Panc1 (cell line): ENCODE data around the gene TRPM7. TPM values are rescaled to one million over a fixed set of nuclear protein-coding genes. Genes with fewer than 3 reads are reported as not detected.
"Not testable (repeated sequence)": the region's sequence is repeated elsewhere in the genome, so short reads cannot be mapped to it uniquely, and the experiment has no call there.

ENCODE experiments used
- ATAC-seq: fragments of 200-7000 bp; cut with Tn5 transposase; 2 replicates; pipeline ENCODE4 v1.9.1; 2020; ENCODE audit warnings: mild to moderate bottlenecking, moderate library complexity
- BruUV-seq: library from RNA; stranded (reverse); fragments of 400-500 nt; replicated peaks from 2 replicates; lab custom pipeline; 2021; lab: Mats Ljungman, UMichigan
- CTCF ChIA-PET: fragments of 300-600 bp; sonication (Branson Sonifier 250); formaldehyde crosslinking; loops from one replicate; lab custom pipeline; 2022; ENCODE audit warnings: antibody characterized with exemption; lab: Charles Lee
- POLR2A ChIA-PET: fragments of 300-600 bp; sonication (Branson Sonifier 250); formaldehyde crosslinking; loops from one replicate; lab custom pipeline; 2022; ENCODE audit warnings: antibody characterized with exemption; lab: Charles Lee
- DNase-seq: peaks from one replicate; pipeline ENCODE4 v3.0.0-alpha.2; 2010; ENCODE audit warnings: low read depth, low spot score
- H3K27ac ChIP-seq: 2 replicates; pipeline ENCODE4 v1.5.1; 2011; ENCODE audit warnings: mild to moderate bottlenecking, low read length, inconsistent platforms
- H3K27me3 ChIP-seq: fragments of 200-500 bp; sonication (Bioruptor generic); 2 replicates; pipeline ENCODE4 v1.6.0; 2014; ENCODE audit warnings: low read length, inconsistent platforms; ENCODE audit not compliant: control insufficient read depth, insufficient read depth
- H3K36me3 ChIP-seq: fragments of 200-500 bp; sonication (Bioruptor generic); 2 replicates; pipeline ENCODE4 v1.5.1; 2014; ENCODE audit warnings: inconsistent platforms, mild to moderate bottlenecking, low read length, moderate library complexity; ENCODE audit not compliant: control insufficient read depth, insufficient read depth
- H3K4me1 ChIP-seq: 2 replicates; pipeline ENCODE4 v1.5.1; 2011; ENCODE audit warnings: inconsistent platforms, mild to moderate bottlenecking, low read length, moderate library complexity; ENCODE audit not compliant: control insufficient read depth, insufficient read depth
- H3K4me3 ChIP-seq, 2 experiments: 2 replicates each; pipeline ENCODE4 v1.5.1; 2011 to 2012; ENCODE audit warnings: low read depth in 2 of 2, low read length in 2 of 2, mild to moderate bottlenecking in 2 of 2, inconsistent platforms in 1 of 2, moderate library complexity in 1 of 2
- H3K9me3 ChIP-seq: fragments of 200-500 bp; sonication (Bioruptor generic); 2 replicates; pipeline ENCODE4 v1.5.1; 2014; ENCODE audit warnings: low read depth, mild to moderate bottlenecking, inconsistent platforms, low read length, moderate library complexity; ENCODE audit not compliant: control insufficient read depth, insufficient read depth
- CTCF ChIP-seq: fragments of 450-650 bp; IDR thresholded peaks from 2 replicates; pipeline ENCODE4 v1.5.1; 2017; ENCODE audit warnings: mild to moderate bottlenecking
- POLR2AphosphoS5 ChIP-seq: IDR thresholded peaks from 2 replicates; pipeline ENCODE4 v1.6.1; 2012; ENCODE audit warnings: mild to moderate bottlenecking, low read depth, low read length, moderate library complexity
- REST ChIP-seq, 2 experiments: IDR thresholded peaks; 2 replicates each; pipeline ENCODE4 v1.6.1; 2011 to 2012; ENCODE audit warnings: low read depth in 2 of 2, control low read depth in 1 of 2, low read length in 1 of 2, mild to moderate bottlenecking in 1 of 2, moderate library complexity in 1 of 2; ENCODE audit not compliant: insufficient read depth in 1 of 2
- SIN3A ChIP-seq: IDR thresholded peaks from 2 replicates; pipeline ENCODE4 v1.6.1; 2012; ENCODE audit warnings: low read depth, mild to moderate bottlenecking, low read length, moderate library complexity, borderline replicate concordance; ENCODE audit not compliant: insufficient read depth
- TCF7L2 ChIP-seq: IDR thresholded peaks from 2 replicates; pipeline ENCODE4 v1.6.1; 2011; ENCODE audit warnings: mild to moderate bottlenecking, low read depth, low read length, inconsistent platforms
- in situ Hi-C: cut with HindIII; loops from 2 replicates; pipeline ENCODE4 v1.10.0; 2016; ENCODE audit warnings: low sequenced_read_pairs, low pct_unique_long_range_greater_than_20kb
- intact Hi-C: fragments of 100-400 bp; cut with micrococcal nuclease; formaldehyde crosslinking; loops from one replicate; pipeline ENCODE4 v1.10.0; 2022; ENCODE audit not compliant: unreplicated experiment
- total RNA-seq: library from RNA; stranded (reverse); gene quantifications from one replicate; pipeline ENCODE4 v1.2.1, GENCODE V29; 2021; ENCODE audit not compliant: unreplicated experiment

The TRPM7 gene
- total RNA-seq, 1 experiment from 2014 or later: 44.9 TPM

GRCh38 chr15:50576166-50576565, 110.4 kb downstream of the TRPM7 start:
- DNase-seq (no peak), ATAC-seq (no peak)
- Histone ChIP-seq H3K4me1 (no peaks in the 10 kb centered on the region), H3K36me3 (peaks cover 37% of the 10 kb centered on the region), H3K4me3 (no peak overlapping the region), H3K27ac (no peak overlapping the region), H3K9me3 (no peaks in the 10 kb centered on the region), H3K27me3 (no peaks in the 10 kb centered on the region)
- BruUV-seq: no TSS peak
- in situ Hi-C loops (no loop called here), intact Hi-C loops (no loop called here)
- CTCF ChIA-PET: interaction anchor here (0.7 kb wide), 1 partner anchor 50 kb away, joined by 3 read pairs; no protein-coding TSS in a partner anchor
- TF ChIP-seq REST (IDR thresholded peaks at IDR 0.05; ENCODE audit: insufficient read depth in 1 of 2, low read depth in 2 of 2, low read length in 1 of 2) (no peak), CTCF (no peak), SIN3A (no peak), TCF7L2 (no peak), POLR2AphosphoS5 (no peak)
- POLR2A ChIA-PET: no interaction called here

GRCh38 chr15:50573842-50574241, 112.8 kb downstream of the TRPM7 start:
- H3K27me3 ChIP-seq, CTCF ChIA-PET, DNase-seq, in situ Hi-C loops, POLR2A ChIA-PET, H3K27ac ChIP-seq, intact Hi-C loops, H3K4me3 ChIP-seq, H3K9me3 ChIP-seq, H3K4me1 ChIP-seq, ATAC-seq, BruUV-seq: not testable (repeated sequence)
- peaks cover 40% of the 10 kb centered on the region for H3K36me3 ChIP-seq

- ATAC-seq (no peak), DNase-seq (no peak)
- no peaks in the 10 kb centered on the region for H3K9me3 ChIP-seq
- CTCF ChIA-PET: interaction anchor here (0.8 kb wide), 1 partner anchor 67 kb away, joined by 3 read pairs; no protein-coding TSS in a partner anchor
- no peak overlapping the region for H3K4me3 ChIP-seq
- no peaks in the 10 kb centered on the region for H3K27me3 ChIP-seq
- in situ Hi-C loops (no loop called here), intact Hi-C loops (no loop called here)
- no TSS peak for BruUV-seq
- peaks cover 12% of the 10 kb centered on the region; the same call in 1 of the 2 replicates for H3K36me3 ChIP-seq
- H3K4me1 ChIP-seq: no peaks in the 10 kb centered on the region
- POLR2A ChIA-PET: interaction anchor here (0.7 kb wide), 1 partner anchor 29 kb away, joined by 4 read pairs; no protein-coding TSS in a partner anchor
- no peak for TF ChIP-seq REST (IDR thresholded peaks at IDR 0.05; ENCODE audit: insufficient read depth in 1 of 2, low read depth in 2 of 2, low read length in 1 of 2)
- no peak for TF ChIP-seq SIN3A
- TF ChIP-seq CTCF: no peak
- TF ChIP-seq TCF7L2: no peak
- no peak overlapping the region for H3K27ac ChIP-seq
Measured at GRCh38 chr15:50563756-50564155, 122.8 kb downstream of the TRPM7 start.
